GM12864 (cell line): Measurements from ENCODE around the gene HOXA5.

Source experiments
- DNase-seq: peaks from one replicate; pipeline ENCODE4 v3.0.0-alpha.2; 2011; ENCODE audit warnings: low read depth
- H3K4me3 ChIP-seq: 2 replicates; pipeline ENCODE4 v1.5.1; 2011; ENCODE audit warnings: mild to moderate bottlenecking, low read depth, low read length, control low read depth
- TF ChIP-seq, protein P1 (sequence below): IDR thresholded peaks from 2 replicates; pipeline ENCODE4 v1.5.1; 2011; ENCODE audit warnings: low read depth, mild to moderate bottlenecking, moderate library complexity, low read length, control low read depth, inconsistent platforms; ENCODE audit errors: missing control alignments

The HOXA5 gene

DNA sequence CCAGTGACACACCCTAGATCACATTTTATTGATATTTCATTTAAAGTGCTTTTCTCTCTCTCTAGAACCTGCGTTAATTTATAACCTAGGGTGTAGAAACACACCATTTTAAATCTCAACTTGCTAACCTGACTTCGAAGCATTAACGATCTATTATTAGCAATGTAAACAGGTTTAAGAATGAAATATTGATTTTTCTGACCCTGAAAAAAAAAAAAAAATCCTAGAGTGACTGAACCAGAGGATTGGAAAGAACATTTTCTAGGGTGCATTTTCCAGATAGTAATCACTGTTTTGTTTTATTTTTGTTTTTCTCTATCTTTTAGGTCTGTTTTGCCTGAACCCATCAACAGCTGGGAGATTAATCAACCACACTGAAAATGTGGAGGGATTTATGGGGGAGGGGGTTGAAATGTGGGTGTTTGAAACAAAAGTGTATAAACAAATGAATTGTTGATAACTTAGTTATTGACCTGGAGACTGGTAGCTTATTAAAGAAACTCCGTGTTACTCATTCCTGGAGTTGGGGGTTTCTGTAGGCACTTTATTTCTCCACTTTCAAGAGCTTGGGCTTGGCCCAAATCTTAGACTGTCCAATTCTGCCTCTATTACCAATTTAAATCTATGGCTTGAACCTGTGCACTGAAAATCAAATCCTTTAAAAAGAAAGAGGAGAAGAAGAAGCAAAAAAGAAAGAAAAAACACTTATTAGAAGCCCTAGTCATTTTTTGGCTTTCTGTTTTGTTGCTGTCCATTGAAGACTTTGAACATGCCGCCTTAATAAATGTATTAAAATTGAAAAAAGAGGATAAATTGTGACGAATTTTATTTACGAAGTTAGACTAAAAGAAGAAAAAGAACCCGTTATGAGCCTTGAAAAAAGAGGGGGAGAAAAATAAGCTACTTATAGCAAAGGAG lies 43.8 kb downstream of the HOXA5 start:
- TF ChIP-seq, protein P1, sequence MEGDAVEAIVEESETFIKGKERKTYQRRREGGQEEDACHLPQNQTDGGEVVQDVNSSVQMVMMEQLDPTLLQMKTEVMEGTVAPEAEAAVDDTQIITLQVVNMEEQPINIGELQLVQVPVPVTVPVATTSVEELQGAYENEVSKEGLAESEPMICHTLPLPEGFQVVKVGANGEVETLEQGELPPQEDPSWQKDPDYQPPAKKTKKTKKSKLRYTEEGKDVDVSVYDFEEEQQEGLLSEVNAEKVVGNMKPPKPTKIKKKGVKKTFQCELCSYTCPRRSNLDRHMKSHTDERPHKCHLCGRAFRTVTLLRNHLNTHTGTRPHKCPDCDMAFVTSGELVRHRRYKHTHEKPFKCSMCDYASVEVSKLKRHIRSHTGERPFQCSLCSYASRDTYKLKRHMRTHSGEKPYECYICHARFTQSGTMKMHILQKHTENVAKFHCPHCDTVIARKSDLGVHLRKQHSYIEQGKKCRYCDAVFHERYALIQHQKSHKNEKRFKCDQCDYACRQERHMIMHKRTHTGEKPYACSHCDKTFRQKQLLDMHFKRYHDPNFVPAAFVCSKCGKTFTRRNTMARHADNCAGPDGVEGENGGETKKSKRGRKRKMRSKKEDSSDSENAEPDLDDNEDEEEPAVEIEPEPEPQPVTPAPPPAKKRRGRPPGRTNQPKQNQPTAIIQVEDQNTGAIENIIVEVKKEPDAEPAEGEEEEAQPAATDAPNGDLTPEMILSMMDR: no peak
- DNase-seq: no peak
- H3K4me3 ChIP-seq: no peak overlapping the region

DNA sequence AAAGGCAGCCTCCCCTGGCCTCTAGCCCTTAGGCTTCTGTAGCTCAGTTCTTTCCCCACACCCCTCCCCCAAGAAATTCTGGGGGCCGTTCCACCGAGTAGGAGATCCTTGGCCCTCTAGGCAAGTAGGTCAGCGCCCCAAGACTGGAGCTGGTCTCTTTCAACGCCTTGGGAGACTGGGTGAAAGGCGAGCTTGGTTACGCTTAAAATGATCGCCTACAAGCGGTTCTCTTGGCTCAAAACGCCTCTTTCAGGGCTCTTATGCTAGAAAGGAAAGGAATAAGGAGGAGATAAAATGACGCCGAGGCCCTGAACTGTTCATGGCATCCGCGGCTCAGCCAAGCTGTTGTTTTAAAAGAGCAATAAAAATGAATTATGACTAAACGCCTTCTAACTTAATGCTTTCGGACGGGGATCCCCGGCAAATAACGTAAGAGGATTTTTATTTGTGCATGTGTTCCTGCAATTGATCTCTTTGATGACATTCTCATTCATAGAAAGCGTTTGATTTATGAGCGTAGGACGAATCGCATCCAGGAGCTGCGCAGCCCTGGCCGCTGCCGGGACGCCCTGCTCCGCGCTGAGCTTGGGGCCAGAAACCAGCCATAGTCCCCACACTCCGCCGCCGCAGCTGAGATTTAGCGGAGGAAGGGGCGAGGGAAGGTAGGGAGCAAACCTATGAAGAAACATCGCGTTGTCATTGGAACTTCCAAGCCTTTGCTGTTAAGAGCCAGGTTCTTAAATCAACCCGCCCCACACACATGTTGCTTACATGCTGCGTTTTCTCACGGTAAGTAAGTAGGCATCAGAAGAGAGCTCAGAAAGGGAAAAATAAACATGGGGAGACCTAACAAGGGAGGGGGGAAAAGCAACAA lies 44.7 kb downstream of the HOXA5 start:
- DNase-seq: no peak
- no peak overlapping the region for H3K4me3 ChIP-seq
- TF ChIP-seq, protein P1: no peak

DNA sequence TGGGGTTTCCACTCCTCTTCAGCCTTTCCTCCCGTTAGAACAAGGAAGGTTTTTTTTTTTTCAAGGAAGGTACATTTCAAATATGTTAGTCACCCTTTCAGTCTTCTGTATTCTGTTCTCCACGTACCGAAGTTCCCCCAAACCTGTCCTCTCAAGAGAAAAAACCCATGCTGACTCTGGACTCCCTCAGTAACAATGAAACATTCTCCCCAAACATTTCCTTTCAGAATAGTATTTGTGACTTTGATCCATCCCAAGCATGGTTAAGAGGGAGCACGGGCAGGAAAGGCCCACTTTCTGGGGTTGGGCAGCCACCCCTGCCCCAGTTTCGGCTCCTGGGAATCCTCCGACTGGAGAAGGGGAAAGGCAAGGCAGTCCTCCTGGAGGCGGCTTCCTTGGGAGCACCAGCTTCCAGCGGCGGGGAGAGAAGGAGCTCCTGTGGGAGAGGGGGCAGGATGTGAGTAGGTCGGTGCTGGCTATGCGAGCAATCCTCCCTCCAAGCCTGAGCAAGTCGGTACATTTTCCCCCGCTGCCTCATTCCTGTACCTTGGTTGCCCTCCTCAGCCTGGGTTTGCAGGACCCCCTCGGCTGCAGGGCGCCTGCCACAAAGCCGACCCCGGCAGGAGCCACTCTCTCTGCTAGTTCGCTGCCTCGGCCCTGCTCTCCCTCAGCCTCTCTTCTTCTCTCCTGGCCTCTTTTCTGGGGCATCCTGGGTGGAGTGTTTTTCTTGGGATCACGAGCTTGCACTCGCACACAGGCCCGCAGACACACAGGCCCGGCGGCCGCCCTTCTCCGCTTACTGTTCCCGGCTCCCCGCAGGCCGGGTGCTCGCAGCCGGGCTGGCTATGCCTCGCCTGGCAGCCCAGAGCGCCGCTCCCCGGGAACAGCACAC lies 45.5 kb downstream of the HOXA5 start:
- TF ChIP-seq, protein P1: no peak
- DNase-seq: no peak
- no peak overlapping the region for H3K4me3 ChIP-seq

DNA sequence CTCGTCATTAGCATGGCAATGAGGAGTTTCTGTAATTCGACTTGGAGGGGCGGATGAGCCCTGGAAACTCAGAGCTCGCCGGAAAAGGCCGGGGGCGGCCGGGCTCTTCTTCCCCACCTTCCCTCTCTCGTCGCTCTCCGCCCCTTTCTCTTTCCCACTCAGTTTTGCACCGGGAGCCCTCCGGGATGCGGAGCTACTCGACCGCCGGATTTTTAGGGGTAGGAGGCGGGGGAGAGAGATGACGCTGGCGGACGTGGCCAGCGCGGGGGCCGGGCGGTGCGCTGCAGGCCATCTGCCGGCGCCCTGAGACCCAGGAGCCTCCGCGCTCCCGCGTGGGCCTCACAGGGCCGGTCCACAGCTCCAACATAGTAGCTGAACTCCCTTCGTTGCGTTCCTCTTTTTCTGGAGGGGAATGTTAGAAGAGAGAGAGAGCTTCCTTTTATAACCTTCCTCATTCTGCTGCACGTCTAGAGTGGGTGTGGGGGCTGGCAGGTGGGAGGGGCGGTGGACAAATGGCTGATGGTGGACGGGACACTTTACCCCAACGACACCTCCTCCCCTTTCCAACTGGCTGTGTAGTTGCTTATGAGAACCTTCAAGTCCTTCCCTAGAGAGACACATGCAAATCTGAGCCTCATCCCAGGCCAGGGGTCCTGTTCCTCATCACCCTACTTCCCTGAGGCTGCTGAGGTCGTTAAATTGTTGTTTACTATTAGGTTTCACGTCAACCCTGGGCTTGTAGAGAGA lies 46.5 kb downstream of the HOXA5 start:
- peak overlapping the region; percentile 82 for H3K4me3 ChIP-seq
- TF ChIP-seq, protein P1: no peak
- DNase-seq: no peak

DNA sequence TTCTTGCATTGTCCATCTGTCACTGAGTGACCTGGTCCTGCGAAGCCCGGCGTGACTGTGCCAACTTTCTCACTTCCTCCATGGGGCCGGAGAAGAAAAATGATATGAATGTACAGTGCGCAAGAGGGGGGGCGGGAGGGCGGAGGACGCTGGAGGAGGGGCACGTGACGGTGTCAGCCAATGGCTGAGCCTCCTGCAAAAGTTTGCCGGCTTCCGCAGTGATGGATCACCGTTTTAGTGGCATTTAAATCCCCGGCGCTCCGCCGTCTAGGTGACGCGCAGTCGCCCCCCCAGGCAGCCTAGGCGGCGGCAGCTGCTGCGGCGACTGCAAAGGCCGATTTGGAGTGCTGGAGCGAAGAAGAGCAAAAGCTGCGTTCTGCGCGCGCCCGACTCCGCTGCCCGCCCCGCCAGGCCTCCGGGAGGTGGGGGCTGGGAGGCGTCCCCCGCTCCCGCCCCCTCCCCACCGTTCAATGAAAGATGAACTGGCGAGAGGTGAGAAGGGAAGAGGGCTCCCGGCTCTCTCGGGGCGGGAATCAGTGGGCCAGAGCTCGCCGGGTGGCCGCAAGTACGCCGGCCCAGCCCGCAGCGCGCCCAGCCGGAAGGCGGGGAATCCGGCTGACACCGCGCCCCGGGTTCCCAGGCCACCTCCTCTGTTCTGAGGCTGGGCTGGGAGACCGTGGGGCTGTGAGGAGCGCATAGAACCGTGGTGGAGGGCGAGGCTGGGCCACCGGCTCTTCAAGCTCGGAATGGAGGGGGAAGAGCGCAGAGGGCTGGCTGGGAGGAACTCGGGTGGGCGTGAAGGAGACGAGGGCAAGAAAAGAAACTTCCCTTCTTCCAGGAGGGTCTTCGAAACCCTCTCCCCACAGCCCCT lies 47.3 kb downstream of the HOXA5 start, which contains the start of gene HOXA1:
Gene HOXA1, minus strand, starts transcription at position 104 of the 871 bp plus-strand sequence. Its CDS starts 88 bp downstream, at position 16.
- TF ChIP-seq, protein P1: no peak
- peak; percentile 53 for DNase-seq
- peak within 1 kb of the TSS; percentile 82 for H3K4me3 ChIP-seq
